ENCODE measurements around the gene RNF167. TPM values are rescaled to one million over a fixed set of nuclear protein-coding genes. Genes with fewer than 3 reads are reported as not detected.

RNF167 gene
- total RNA-seq, 1 donor from 2014 or later = 23.2 TPM

DNA sequence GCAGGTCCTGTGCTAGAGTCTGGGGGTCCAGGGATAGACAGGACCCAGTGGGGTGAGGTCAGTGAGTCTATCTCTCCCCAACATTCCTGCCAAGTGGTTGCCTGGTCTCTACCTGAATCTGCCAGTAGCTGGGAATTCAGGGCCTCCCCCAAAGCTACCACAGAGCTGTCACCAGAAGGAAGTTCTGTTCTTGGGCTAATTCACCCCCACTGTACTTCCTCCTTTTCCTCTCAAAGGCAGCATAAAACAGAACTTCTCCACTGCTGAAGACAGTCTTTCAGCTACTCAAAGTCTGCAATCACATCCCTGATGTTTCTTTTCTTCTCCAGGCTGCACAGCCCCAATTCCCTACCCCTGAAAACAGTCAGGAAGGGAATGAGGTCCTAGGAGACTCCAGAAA is 38.7 kb downstream of the RNF167 start:
- no peak for DNase-seq (ENCODE audit: low read depth in 2 of 2)

DNA sequence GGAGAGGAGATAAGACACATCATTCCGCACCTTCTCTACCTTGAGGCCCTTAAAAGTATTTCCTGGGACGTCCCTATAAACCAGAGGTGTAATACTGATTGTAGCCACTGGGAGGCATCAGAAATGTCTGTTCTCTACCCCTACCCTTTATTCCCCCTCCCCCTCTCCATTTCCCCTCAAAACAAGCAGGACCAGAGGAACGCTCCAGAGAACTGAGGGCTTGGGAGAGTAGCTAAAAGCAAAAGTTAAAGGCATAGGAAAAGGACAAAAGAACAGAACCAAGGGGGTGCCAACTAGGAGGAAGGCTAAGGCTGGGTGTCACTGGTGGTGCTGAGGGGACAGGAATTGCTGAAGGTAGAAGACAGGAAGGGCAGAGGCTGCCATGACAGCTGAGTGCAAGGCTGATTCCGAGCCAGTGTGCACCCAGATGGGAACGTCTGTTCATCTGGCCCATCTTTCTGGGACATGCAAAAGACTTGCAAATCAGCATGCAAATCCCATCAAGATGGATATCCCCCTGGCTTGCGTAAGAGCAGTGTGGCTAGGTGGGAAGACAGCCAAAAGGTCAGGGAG is 40.7 kb downstream of the RNF167 start:
- peak; percentile 61 to 81 for DNase-seq (ENCODE audit: low read depth in 2 of 2)

DNA sequence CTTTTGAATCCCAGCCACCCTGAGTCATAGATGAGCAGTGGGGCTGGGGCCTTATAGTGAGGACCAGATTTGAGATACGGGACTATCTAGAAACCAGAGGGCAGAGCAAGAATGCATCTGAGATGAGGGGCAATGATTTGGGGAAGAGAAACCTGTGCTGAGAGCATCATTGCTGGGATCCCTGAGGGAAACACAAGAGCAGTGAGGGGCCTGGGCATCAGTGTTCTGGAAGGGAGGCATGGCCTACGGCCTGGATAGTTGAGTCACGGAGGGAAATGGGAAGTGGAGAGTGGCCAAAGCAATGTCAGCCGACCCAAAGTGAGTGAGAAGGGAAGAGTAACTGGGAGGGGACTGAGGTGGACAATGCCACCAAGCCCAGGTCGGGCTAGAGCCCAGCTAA is 42.2 kb downstream of the RNF167 start:
- DNase-seq (ENCODE audit: low read depth in 2 of 2) = no peak

DNA sequence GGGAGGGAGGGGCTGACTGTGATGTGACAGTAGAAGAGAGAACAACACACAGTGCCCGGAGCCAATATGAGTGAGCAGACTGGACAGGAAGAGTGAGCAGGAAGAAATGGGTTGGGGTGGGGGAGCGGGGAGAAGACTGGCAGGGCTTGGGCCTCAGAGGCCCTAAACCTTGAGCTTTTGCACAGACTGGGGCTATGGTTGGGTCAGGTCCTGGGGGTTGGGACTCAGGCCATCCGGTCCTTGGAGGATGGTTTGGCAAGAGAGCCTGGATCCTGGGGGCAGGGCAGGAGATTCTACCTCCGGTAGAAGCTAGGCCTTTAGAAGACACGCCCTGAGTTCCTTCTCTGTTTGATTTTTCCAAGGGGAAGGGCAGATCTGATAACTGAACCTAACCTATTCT is 46.3 kb downstream of the RNF167 start:
- peak; percentile 66 for DNase-seq (ENCODE audit: low read depth in 2 of 2)

DNA sequence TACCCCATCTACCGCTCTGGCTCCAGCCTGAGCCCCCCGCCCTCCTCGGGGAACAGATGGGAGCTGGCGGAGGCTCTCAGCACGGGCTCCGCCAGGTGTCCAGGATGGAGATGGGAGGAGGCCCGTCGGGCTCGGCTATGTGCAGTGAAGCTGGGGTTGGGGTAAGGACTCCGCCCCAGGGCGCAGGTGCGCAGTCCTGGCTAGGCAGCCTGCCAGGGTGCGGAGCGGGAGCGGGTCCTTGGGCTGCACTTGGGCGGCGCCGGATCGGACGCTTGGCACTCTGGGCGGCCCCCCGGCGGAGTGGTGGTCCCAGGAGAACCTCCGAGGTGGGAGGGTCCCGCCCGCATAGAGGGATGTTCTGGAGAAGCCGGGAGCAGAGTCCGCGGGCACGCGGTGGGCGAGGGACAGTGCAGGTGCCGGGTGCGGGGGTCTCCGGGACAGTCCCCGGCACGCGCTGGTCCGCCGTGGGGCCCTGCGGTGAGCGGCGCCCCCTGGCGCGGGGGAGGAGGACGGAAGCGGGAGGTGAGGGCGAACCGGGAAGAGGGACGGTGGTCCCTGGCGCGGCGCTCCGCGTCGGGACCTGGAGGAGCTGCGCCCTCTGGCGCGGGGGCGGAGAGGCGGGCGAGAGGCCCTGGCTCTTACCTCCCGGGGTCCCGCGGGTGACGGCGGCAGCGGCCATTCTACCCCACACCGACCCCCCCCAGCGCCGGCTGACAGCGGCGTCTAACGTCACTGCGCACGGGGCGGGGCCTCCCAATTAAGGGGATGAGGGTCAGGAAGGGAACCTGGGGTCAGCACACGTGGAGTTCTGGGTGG is 47.1 kb downstream of the RNF167 start, which contains the start of gene CAMTA2:
TSS of gene CAMTA2 (minus strand) at position 725 of the 816 bp plus-strand sequence. CDS start 1,453 bp downstream, outside the sequence.
- peak; percentile 77 to 87 for DNase-seq (ENCODE audit: low read depth in 2 of 2)

GRCh38 chr17:4987767-4988567 is 47.9 kb downstream of the RNF167 start:
- no peak for DNase-seq (ENCODE audit: low read depth in 2 of 2)

- no peak for DNase-seq (ENCODE audit: low read depth in 2 of 2)
Measured at GRCh38 chr17:4994081-4994595, 54.1 kb downstream of the RNF167 start.

Other genes with a start within 250 kb of the RNF167 start
- gene PELP1, start 236.1 kb upstream of the RNF167 start, total RNA-seq = 7.6 and 9.1 TPM in 2 replicates
- gene ARRB2, start 229.6 kb upstream of the RNF167 start, total RNA-seq = 4.2 and 4.8 TPM in 2 replicates
- 9.2 and 11.1 TPM in 2 replicates for gene MED11, start 208.8 kb upstream of the RNF167 start, total RNA-seq
- gene ZMYND15, start 200.4 kb upstream of the RNF167 start, total RNA-seq = under 0.01 TPM in 1 of 2 replicates, not detected in the other
- gene CXCL16, start 200.3 kb upstream of the RNF167 start, total RNA-seq = 1.1 and 1.6 TPM in 2 replicates
- not detected in 2 replicates for gene TM4SF5, start 168.4 kb upstream of the RNF167 start, total RNA-seq
- gene VMO1, start 153.9 kb upstream of the RNF167 start, total RNA-seq = 0.22 TPM in 1 of 2 replicates, not detected in the other
- not detected in 2 replicates for gene GLTPD2, start 151.3 kb upstream of the RNF167 start, total RNA-seq
- gene PSMB6, start 144.1 kb upstream of the RNF167 start, total RNA-seq = 182 and 183 TPM in 2 replicates
- 23.8 TPM in 2 replicates for gene PLD2, start 133.1 kb upstream of the RNF167 start, total RNA-seq
- gene MINK1, start 106.9 kb upstream of the RNF167 start, total RNA-seq = 17.9 and 26.0 TPM in 2 replicates
- gene C17orf107, start 40.7 kb upstream of the RNF167 start, total RNA-seq = 0.44 and 1.6 TPM in 2 replicates
- gene CHRNE, start 37.2 kb upstream of the RNF167 start, total RNA-seq = 0.65 and 1.4 TPM in 2 replicates
- gene GP1BA, start 8.0 kb upstream of the RNF167 start, total RNA-seq = not detected in 2 replicates
- gene SLC25A11, start 222 bp upstream of the RNF167 start, total RNA-seq = 38.4 and 57.3 TPM in 2 replicates
- gene PFN1, start 8.3 kb downstream of the RNF167 start, total RNA-seq = 280 and 359 TPM in 2 replicates
- gene ENO3, start 10.9 kb downstream of the RNF167 start, total RNA-seq = 1.1 and 2.6 TPM in 2 replicates
- gene SPAG7, start 27.5 kb downstream of the RNF167 start, total RNA-seq = 47.3 and 51.2 TPM in 2 replicates
- gene CAMTA2, start 47.4 kb downstream of the RNF167 start, total RNA-seq = 2.6 and 7.9 TPM in 2 replicates
- gene INCA1, start 57.3 kb downstream of the RNF167 start, total RNA-seq = 0.22 and 0.40 TPM in 2 replicates
- gene KIF1C, start 57.7 kb downstream of the RNF167 start, total RNA-seq = 56.0 and 78.2 TPM in 2 replicates
- gene SLC52A1, start 95.2 kb downstream of the RNF167 start, total RNA-seq = under 0.01 and 0.22 TPM in 2 replicates
- 0.87 and 1.8 TPM in 2 replicates for gene ZFP3, start 138.2 kb downstream of the RNF167 start, total RNA-seq
- gene ZNF232, start 171.6 kb downstream of the RNF167 start, total RNA-seq = 4.6 and 4.8 TPM in 2 replicates
- gene USP6, start 175.8 kb downstream of the RNF167 start, total RNA-seq = under 0.01 TPM in 1 of 2 replicates, not detected in the other